CD4-positive, alpha-beta T cell (primary cell): ENCODE data around the gene ACLY. TPM values are rescaled to one million over a fixed set of nuclear protein-coding genes. Genes with fewer than 3 reads are reported as not detected.

ENCODE experiments used
- ATAC-seq: fragments of 200-7000 bp; cut with Tn5 transposase; one replicate; pipeline ENCODE4 v1.10.0; 2022; ENCODE audit warnings: mild to moderate bottlenecking; ENCODE audit not compliant: poor library complexity
- CTCF ChIA-PET: fragments of 350-600 bp; sonication (Branson Sonifier 250); formaldehyde crosslinking; loops from one replicate; lab custom pipeline; 2021; ENCODE audit warnings: antibody characterized with exemption, inconsistent platforms; lab: Charles Lee
- POLR2A ChIA-PET: fragments of 350-600 bp; sonication (Branson Sonifier 250); formaldehyde crosslinking; loops from one replicate; lab custom pipeline; 2021; ENCODE audit warnings: antibody characterized with exemption, inconsistent platforms; lab: Charles Lee
- DNase-seq, 14 experiments: peaks; one replicate each; pipeline ENCODE4 v3.0.0-alpha.2; 2013 to 2020; ENCODE audit warnings: mixed read lengths in 2 of 14
- H3K27ac ChIP-seq, 2 donors: one replicate each; pipeline versions ENCODE4 v1.5.1 to v1.7.0; 2013; ENCODE audit warnings: low read length in 2 of 2, low read depth in 1 of 2, mild to moderate bottlenecking in 1 of 2
- H3K27me3 ChIP-seq, 2 experiments: 1 replicate in 1 of 2; 2 replicates in 1 of 2; pipeline versions ENCODE4 v1.6.1 to v1.7.0; 2013; ENCODE audit warnings: low read length in 2 of 2, control low read depth in 1 of 2, mild to moderate bottlenecking in 1 of 2, moderate library complexity in 1 of 2; ENCODE audit not compliant: insufficient read depth in 2 of 2, control insufficient read depth in 1 of 2
- H3K36me3 ChIP-seq: one replicate; pipeline ENCODE4 v1.6.1; 2013; ENCODE audit warnings: low read length, control low read depth; ENCODE audit not compliant: insufficient read depth
- H3K4me1 ChIP-seq: one replicate; pipeline ENCODE4 v1.6.1; 2013; ENCODE audit warnings: low read length, control low read depth; ENCODE audit not compliant: insufficient read depth
- H3K4me3 ChIP-seq: one replicate; pipeline ENCODE4 v1.5.1; 2013; ENCODE audit warnings: mild to moderate bottlenecking, low read length, moderate library complexity
- H3K9me3 ChIP-seq, 2 experiments: 1 replicate in 1 of 2; 2 replicates in 1 of 2; pipeline versions ENCODE4 v1.6.1 to v1.7.0; 2013; ENCODE audit warnings: low read length in 2 of 2, mild to moderate bottlenecking in 2 of 2, control low read depth in 1 of 2, moderate library complexity in 1 of 2; ENCODE audit not compliant: control insufficient read depth in 1 of 2, insufficient read depth in 1 of 2
- H3K27ac Mint-ChIP-seq: one replicate; pipeline ENCODE4 v1.8.0; 2020; ENCODE audit warnings: mixed read lengths
- H3K27me3 Mint-ChIP-seq: one replicate; pipeline ENCODE4 v1.8.0; 2021; ENCODE audit warnings: mixed read lengths
- H3K36me3 Mint-ChIP-seq: one replicate; pipeline ENCODE4 v1.8.0; 2021; ENCODE audit warnings: low read depth, mixed read lengths
- H3K4me1 Mint-ChIP-seq: one replicate; pipeline ENCODE4 v1.8.0; 2021; ENCODE audit warnings: low read depth, mixed read lengths
- H3K4me3 Mint-ChIP-seq: one replicate; pipeline ENCODE4 v1.8.0; 2020; ENCODE audit warnings: mild to moderate bottlenecking, mixed read lengths
- H3K9me3 Mint-ChIP-seq: one replicate; pipeline ENCODE4 v1.8.0; 2020; ENCODE audit warnings: mixed read lengths
- CTCF ChIP-seq: fragments of 200-600 bp; IDR thresholded peaks from one replicate; pipeline ENCODE4 v1.8.0; 2022; ENCODE audit warnings: antibody characterized with exemption, mild to moderate bottlenecking
- intact Hi-C, 2 experiments: fragments of 100-400 bp; cut with DNase I in 1 of 2; cut with micrococcal nuclease in 1 of 2; formaldehyde crosslinking; loops; one replicate each; pipeline versions ENCODE4 v1.15.1 to v1.9.0; 2023 to 2025; cut with DNase I, micrococcal nuclease
- total RNA-seq, 174 experiments: library from RNA in 2 of 174; stranded (reverse) in 2 of 174; gene quantifications; one replicate each; pipeline ENCODE4 v1.2.3 and lab custom pipeline; 2021 to 2026

Gene ACLY
- total RNA-seq, 2 experiments from 2014 or later = 25.9 to 28.3 TPM

DNA sequence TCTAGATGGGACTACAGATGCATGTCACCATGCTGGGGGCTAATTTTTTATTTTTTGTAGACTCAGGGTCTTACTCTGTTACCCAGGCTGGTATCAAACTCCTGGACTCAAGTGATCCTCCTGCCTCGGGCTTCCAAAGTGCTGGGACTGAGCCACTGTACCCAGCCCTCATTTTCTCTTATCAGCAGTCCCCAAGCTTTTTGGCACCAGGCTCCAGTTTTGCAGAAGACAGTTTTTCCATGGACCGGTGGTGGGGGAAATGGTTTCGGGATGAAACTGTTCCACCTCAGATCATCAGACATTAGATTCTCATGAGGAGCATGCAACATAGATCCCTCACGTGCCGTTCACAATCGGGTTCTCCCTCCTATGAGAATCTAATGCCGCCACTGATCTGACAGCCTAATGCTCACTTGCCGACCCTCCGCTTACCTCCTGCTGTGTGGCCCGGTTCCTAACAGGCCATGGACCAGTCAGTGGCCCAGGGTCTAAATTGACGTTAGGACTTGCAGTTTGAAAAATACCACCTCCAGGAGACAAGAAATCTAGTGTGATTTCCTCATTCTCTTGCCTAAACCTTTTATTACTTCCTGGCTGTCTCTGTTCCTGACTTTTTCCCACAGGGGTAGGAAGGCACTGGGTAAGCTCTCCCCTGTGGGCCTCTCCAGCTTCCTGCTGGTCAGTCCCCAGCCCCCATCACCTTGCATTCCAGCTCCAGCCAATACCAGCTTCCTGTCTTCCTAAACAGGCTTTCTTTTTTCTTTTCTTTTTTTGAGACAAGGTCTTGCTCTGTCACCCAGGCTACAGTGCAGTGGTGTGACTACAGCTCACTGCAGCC lies 38.5 kb upstream of the ACLY start:
- Histone ChIP-seq H3K9me3 (no peaks in the 10 kb centered on the region), H3K4me1 (no peaks in the 10 kb centered on the region), H3K36me3 (no peaks in the 10 kb centered on the region), H3K4me3 (no peak overlapping the region), H3K27me3 (no peaks in the 10 kb centered on the region), H3K27ac (no peak overlapping the region)
- intact Hi-C loops = no loop called here
- Mint-ChIP-seq H3K9me3 (no peaks in the 10 kb centered on the region), H3K27me3 (no peaks in the 10 kb centered on the region), H3K4me1 (no peaks in the 10 kb centered on the region), H3K27ac (no peak overlapping the region), H3K4me3 (no peak overlapping the region), H3K36me3 (no peaks in the 10 kb centered on the region)
- TF ChIP-seq CTCF = no peak
- ChIA-PET POLR2A (no interaction called here), CTCF (no interaction called here)
- ATAC-seq (no peak), DNase-seq (no peak)

GRCh38 chr17:41956522-41956921 lies 37.8 kb upstream of the ACLY start:
- no peaks in the 10 kb centered on the region for H3K9me3 ChIP-seq
- Mint-ChIP-seq H3K9me3 (no peaks in the 10 kb centered on the region), H3K4me3 (no peak overlapping the region), H3K4me1 (no peaks in the 10 kb centered on the region), H3K27me3 (no peaks in the 10 kb centered on the region), H3K27ac (no peak overlapping the region), H3K36me3 (no peaks in the 10 kb centered on the region)
- no peaks in the 10 kb centered on the region for H3K27me3 ChIP-seq
- no peak overlapping the region for H3K4me3 ChIP-seq
- no peak overlapping the region for H3K27ac ChIP-seq
- no peaks in the 10 kb centered on the region for H3K36me3 ChIP-seq
- POLR2A ChIA-PET = no interaction called here
- ATAC-seq = no peak
- no peak for DNase-seq
- CTCF ChIA-PET = no interaction called here
- TF ChIP-seq CTCF = no peak
- no peaks in the 10 kb centered on the region for H3K4me1 ChIP-seq
- intact Hi-C loops = no loop called here

- Mint-ChIP-seq H3K4me1 (no peaks in the 10 kb centered on the region), H3K4me3 (no peak overlapping the region), H3K27me3 (no peaks in the 10 kb centered on the region), H3K9me3 (no peaks in the 10 kb centered on the region), H3K36me3 (no peaks in the 10 kb centered on the region), H3K27ac (no peak overlapping the region)
- no peaks in the 10 kb centered on the region for H3K27me3 ChIP-seq
- ChIA-PET POLR2A (no interaction called here), CTCF (interaction anchor here (0.6 kb wide), 1 partner anchor 151 kb away, joined by 3 read pairs; no protein-coding TSS in a partner anchor)
- no peaks in the 10 kb centered on the region for H3K36me3 ChIP-seq
- no peak for ATAC-seq
- intact Hi-C loops = no loop called here
- TF ChIP-seq CTCF = no peak
- H3K27ac ChIP-seq = no peak overlapping the region
- no peak overlapping the region for H3K4me3 ChIP-seq
- H3K9me3 ChIP-seq = no peaks in the 10 kb centered on the region
- H3K4me1 ChIP-seq = no peaks in the 10 kb centered on the region
- no peak for DNase-seq
These were observed 30.2 kb upstream of the ACLY start for GRCh38 chr17:41948762-41949460.
